Measurements from ENCODE around the gene CCIN. TPM values are rescaled to one million over a fixed set of nuclear protein-coding genes. Genes with fewer than 3 reads are reported as not detected.
"Not testable (repeated sequence)": the region's sequence is repeated elsewhere in the genome, so short reads cannot be mapped to it uniquely, and the experiment has no call there.

Gene CCIN
- total RNA-seq, 1 experiment from 2014 or later = 0.17 TPM

GRCh38 chr9:36177571-36177970, 8.4 kb downstream of the CCIN start:
- no peak for DNase-seq
- H3K36me3 ChIP-seq (replicated peaks; ENCODE audit: control insufficient read depth, insufficient read depth, low read length) = no peaks in the 10 kb centered on the region
- H3K4me3 ChIP-seq (ENCODE audit: insufficient read depth, low read depth, low read length) = no peak overlapping the region
- H3K27me3 ChIP-seq (ENCODE audit: control insufficient read depth, insufficient read depth, low read length) = no peaks in the 10 kb centered on the region

GRCh38 chr9:36180243-36180642, 11.1 kb downstream of the CCIN start:
- DNase-seq; H3K27me3 ChIP-seq (ENCODE audit: control insufficient read depth, insufficient read depth, low read length); H3K36me3 ChIP-seq (replicated peaks; ENCODE audit: control insufficient read depth, insufficient read depth, low read length); H3K4me3 ChIP-seq (ENCODE audit: insufficient read depth, low read depth, low read length): not testable (repeated sequence)

- Histone ChIP-seq H3K27me3 (ENCODE audit: control insufficient read depth, insufficient read depth, low read length) (no peaks in the 10 kb centered on the region), H3K36me3 (replicated peaks; ENCODE audit: control insufficient read depth, insufficient read depth, low read length) (no peaks in the 10 kb centered on the region), H3K4me3 (ENCODE audit: insufficient read depth, low read depth, low read length) (no peak overlapping the region)
- DNase-seq = no peak
Measured at GRCh38 chr9:36187414-36187813, 18.2 kb downstream of the CCIN start.

GRCh38 chr9:36188212-36188611, 19.0 kb downstream of the CCIN start:
- no peaks in the 10 kb centered on the region for H3K27me3 ChIP-seq (ENCODE audit: control insufficient read depth, insufficient read depth, low read length)
- no peak overlapping the region for H3K4me3 ChIP-seq (ENCODE audit: insufficient read depth, low read depth, low read length)
- no peaks in the 10 kb centered on the region for H3K36me3 ChIP-seq (replicated peaks; ENCODE audit: control insufficient read depth, insufficient read depth, low read length)
- DNase-seq = no peak

GRCh38 chr9:36189976-36190375, 20.8 kb downstream of the CCIN start:
- no peak for DNase-seq
- Histone ChIP-seq H3K36me3 (replicated peaks; ENCODE audit: control insufficient read depth, insufficient read depth, low read length) (no peaks in the 10 kb centered on the region), H3K27me3 (ENCODE audit: control insufficient read depth, insufficient read depth, low read length) (no peaks in the 10 kb centered on the region), H3K4me3 (ENCODE audit: insufficient read depth, low read depth, low read length) (peak overlapping the region; percentile 49)

- DNase-seq = peak; percentile 98
- Histone ChIP-seq H3K27me3 (ENCODE audit: control insufficient read depth, insufficient read depth, low read length) (no peaks in the 10 kb centered on the region), H3K4me3 (ENCODE audit: insufficient read depth, low read depth, low read length) (peak within 1 kb of the TSS; percentile 90), H3K36me3 (replicated peaks; ENCODE audit: control insufficient read depth, insufficient read depth, low read length) (no peaks in the 10 kb centered on the region)
Measured at GRCh38 chr9:36190388-36191289, 21.5 kb downstream of the CCIN start, which contains the start of gene CLTA. Gene CLTA, plus strand, starts transcription at chr9:36190921. Its CDS starts 136 bp downstream, at chr9:36191057.

GRCh38 chr9:36191290-36191645, 22.1 kb downstream of the CCIN start:
- no peak for DNase-seq
- no peaks in the 10 kb centered on the region for H3K27me3 ChIP-seq (ENCODE audit: control insufficient read depth, insufficient read depth, low read length)
- H3K4me3 ChIP-seq (ENCODE audit: insufficient read depth, low read depth, low read length) = peak overlapping the region; percentile 90
- no peaks in the 10 kb centered on the region for H3K36me3 ChIP-seq (replicated peaks; ENCODE audit: control insufficient read depth, insufficient read depth, low read length)

GRCh38 chr9:36191686-36192085, 22.5 kb downstream of the CCIN start:
- no peaks in the 10 kb centered on the region for H3K36me3 ChIP-seq (replicated peaks; ENCODE audit: control insufficient read depth, insufficient read depth, low read length)
- no peak for DNase-seq
- no peaks in the 10 kb centered on the region for H3K27me3 ChIP-seq (ENCODE audit: control insufficient read depth, insufficient read depth, low read length)
- H3K4me3 ChIP-seq (ENCODE audit: insufficient read depth, low read depth, low read length) = peak overlapping the region; percentile 90

- Histone ChIP-seq H3K4me3 (ENCODE audit: insufficient read depth, low read depth, low read length) (no peak overlapping the region; the same call in 1 of the 2 replicates), H3K27me3 (ENCODE audit: control insufficient read depth, insufficient read depth, low read length) (no peaks in the 10 kb centered on the region), H3K36me3 (replicated peaks; ENCODE audit: control insufficient read depth, insufficient read depth, low read length) (no peaks in the 10 kb centered on the region; the same call in 1 of the 2 replicates)
- DNase-seq = no peak
Measured at GRCh38 chr9:36192196-36192595, 23.0 kb downstream of the CCIN start.

GRCh38 chr9:36193023-36193422, 23.8 kb downstream of the CCIN start:
- no peak for DNase-seq
- H3K27me3 ChIP-seq (ENCODE audit: control insufficient read depth, insufficient read depth, low read length) = no peaks in the 10 kb centered on the region
- H3K4me3 ChIP-seq (ENCODE audit: insufficient read depth, low read depth, low read length) = no peak overlapping the region
- peaks cover 2% of the 10 kb centered on the region for H3K36me3 ChIP-seq (replicated peaks; ENCODE audit: control insufficient read depth, insufficient read depth, low read length)

GRCh38 chr9:36194326-36195000, 25.3 kb downstream of the CCIN start:
- Histone ChIP-seq H3K4me3 (ENCODE audit: insufficient read depth, low read depth, low read length) (no peak overlapping the region), H3K36me3 (replicated peaks; ENCODE audit: control insufficient read depth, insufficient read depth, low read length) (peaks cover 7% of the 10 kb centered on the region), H3K27me3 (ENCODE audit: control insufficient read depth, insufficient read depth, low read length) (no peaks in the 10 kb centered on the region)
- no peak for DNase-seq

- Histone ChIP-seq H3K27me3 (ENCODE audit: control insufficient read depth, insufficient read depth, low read length) (no peaks in the 10 kb centered on the region), H3K36me3 (replicated peaks; ENCODE audit: control insufficient read depth, insufficient read depth, low read length) (peaks cover 63% of the 10 kb centered on the region), H3K4me3 (ENCODE audit: insufficient read depth, low read depth, low read length) (no peak overlapping the region)
- DNase-seq = peak; percentile 57
Measured at GRCh38 chr9:36204906-36205547, 35.8 kb downstream of the CCIN start.

GRCh38 chr9:36207016-36207415, 37.8 kb downstream of the CCIN start:
- Histone ChIP-seq H3K4me3 (ENCODE audit: insufficient read depth, low read depth, low read length) (no peak overlapping the region), H3K27me3 (ENCODE audit: control insufficient read depth, insufficient read depth, low read length) (no peaks in the 10 kb centered on the region), H3K36me3 (replicated peaks; ENCODE audit: control insufficient read depth, insufficient read depth, low read length) (peaks cover 55% of the 10 kb centered on the region)
- no peak for DNase-seq

- Histone ChIP-seq H3K27me3 (ENCODE audit: control insufficient read depth, insufficient read depth, low read length) (no peaks in the 10 kb centered on the region), H3K4me3 (ENCODE audit: insufficient read depth, low read depth, low read length) (no peak overlapping the region), H3K36me3 (replicated peaks; ENCODE audit: control insufficient read depth, insufficient read depth, low read length) (peaks cover 52% of the 10 kb centered on the region)
- no peak for DNase-seq
Measured at GRCh38 chr9:36207546-36208012, 38.4 kb downstream of the CCIN start.
